NCI-H2171 (cell line): ENCODE results near the gene ZNF502.
"Not testable (repeated sequence)": the region's sequence is repeated elsewhere in the genome, so short reads cannot be mapped to it uniquely, and the experiment has no call there.

Experiments used
- DNase-seq: peaks from one replicate; lab custom pipeline; 2025; lab: John Stamatoyannopoulos, UW

The ZNF502 gene

DNA sequence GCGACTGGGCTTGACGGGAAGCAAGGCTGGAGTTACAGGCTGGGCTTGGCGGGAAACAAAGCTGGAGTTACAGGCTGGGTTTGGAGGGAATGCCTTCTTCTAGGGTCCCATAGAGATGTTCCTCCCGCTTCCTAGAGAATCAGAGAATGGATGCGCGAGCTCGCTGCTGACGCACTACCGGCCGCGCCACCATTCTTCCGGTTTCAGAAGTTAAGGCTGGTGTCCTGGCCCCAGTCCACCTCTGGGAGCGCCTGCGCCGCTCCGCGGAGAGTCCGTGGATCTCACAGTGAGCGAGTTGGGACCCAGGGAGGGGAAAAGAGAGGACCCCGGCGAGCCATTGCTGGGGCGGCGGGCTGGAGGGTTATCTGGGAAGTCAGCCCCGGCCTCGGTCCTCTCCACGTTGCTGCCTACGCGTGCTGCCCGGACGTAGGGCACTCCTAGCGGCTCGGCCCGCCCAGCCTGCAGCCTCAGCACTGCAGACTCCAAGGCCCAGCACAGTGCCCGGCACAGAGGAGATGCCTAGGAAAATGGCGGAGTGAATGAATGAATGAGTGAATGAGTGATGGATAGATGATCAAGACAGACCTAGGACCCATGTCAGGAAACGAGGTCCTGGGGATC, at the start of gene ZNF502:
TSS of gene ZNF502 (plus strand) at position 206 of the 621 bp plus-strand sequence. CDS start 7,602 bp downstream, outside the sequence.
- peak; percentile 88 for DNase-seq

DNA sequence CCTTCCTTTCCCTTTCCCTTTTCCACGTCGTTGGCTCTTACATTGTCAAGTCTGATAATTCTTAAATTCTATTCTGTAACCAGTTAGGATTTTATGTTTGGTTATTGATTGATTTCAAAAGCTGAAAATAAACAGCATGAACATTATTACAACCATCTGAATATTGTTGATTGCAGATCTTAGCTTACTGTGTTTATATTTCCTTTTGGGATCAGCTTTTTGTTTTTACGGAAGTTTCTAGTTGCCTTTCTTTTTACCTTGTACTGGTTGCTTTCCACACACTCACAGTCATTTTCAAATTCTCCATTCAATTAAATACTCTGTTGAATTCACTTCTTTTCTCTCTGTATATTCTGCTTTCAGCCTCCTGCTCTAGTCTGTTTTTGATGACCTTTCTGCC, 47.3 kb upstream of the ZNF502 start:
- no peak for DNase-seq

DNA sequence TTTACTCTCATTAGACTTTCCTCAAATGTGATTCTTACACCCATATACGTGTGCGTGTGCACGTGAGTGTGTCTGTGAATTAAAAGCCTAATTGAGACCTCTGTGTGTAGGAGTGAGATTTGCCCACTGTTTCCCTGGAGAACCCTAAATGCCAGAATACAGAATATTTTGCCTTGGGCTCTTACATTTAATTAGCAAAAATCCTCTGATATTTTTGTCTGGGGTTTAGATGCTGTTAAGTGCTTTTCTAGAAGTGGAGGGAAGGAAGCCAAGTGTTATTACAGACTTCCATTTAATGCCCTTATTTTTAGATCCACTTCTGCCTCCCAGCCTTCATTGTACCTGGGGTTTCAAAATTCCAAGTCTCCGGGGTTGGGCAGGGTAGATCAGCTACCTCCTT, 46.1 kb upstream of the ZNF502 start:
- DNase-seq, result no peak

DNA sequence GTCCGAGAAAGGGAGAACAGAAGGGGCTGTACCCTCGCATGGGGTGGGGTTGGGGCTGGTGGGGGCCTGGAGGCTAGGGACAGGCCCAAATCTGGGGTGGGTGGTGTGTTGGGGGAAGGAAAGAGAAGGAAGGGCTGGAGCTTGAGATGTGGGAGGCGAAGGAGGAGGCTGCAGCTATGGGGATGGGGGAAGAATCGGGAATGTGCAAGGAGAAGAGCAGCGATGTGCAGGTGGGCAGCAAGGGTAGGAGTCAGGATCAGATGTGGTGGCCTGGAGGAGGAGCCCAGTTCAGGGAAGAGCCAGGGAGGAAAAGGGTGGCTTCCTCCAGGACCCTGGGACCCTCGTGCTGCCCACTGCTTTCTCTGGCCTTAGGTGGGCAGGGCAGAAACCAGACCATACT, 42.7 kb upstream of the ZNF502 start:
- DNase-seq, result no peak

DNA sequence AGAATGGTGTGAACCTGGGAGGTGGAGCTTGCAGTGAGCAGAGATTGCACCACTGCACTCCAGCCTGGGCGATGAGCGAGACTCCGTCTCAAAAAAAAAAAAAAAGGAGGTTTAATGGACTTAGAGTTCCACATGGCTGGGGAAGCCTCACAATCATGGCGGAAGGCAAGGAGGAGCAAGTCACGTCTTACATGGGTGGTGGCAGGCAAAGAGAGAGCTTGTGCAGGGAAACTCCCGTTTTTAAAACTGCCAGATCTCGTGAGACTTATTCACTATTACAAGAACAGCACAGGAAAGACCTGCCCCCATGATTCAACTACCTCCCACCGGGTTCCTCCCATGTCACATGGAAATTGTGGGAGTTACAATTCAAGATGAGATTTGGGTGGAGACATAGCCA, 39.0 kb upstream of the ZNF502 start:
- not testable (repeated sequence) for DNase-seq

DNA sequence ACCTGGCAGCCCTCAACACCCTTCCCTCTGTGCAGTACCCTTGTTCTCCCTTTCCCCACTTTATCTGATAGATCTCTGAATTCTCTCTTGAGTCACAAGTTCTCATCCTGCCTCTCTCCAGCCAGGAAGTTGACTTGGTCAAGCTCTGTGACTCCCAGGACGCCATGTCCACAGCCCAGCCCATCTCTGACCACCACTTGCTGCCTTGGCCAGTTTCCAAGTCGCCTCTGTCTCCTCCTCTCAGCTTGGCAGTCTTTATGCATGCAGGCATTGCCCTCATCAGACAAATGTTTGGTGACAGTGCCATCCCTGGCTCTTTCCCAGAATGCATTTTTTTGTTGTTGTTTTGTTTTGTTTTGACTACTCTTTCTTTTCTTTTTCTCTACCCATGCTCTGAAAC, 38.2 kb upstream of the ZNF502 start:
- DNase-seq, result no peak

DNA sequence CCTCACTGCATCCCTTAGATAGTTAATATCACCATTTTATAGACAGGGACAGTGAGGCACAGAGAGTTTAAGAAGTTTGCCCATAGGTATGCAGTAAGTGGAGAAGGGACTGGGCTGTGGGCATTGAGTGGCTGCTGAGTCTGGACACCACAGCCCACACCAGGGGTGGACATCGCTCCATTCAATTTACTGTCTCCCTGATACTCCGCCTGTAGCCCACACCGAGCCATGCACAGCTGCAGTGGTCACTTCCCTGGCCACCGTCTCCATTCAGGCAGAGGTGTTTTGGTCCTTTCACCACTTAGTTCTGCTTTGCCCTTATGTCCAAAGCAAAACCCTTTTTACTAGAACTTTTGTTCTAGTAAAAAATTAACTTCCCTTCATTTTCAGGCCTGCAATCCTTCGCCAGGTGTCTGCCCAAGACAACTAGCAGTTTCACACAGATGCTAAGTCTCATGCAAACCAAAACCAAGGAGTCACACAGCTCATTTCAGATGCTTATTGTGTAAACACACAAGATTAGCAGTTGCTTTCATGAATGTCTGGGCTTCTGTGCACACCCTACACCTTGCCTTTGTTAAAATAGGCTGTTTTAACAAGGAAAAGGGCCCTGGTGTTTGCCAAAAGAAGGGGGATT, 33.9 kb upstream of the ZNF502 start:
- no peak for DNase-seq

DNA sequence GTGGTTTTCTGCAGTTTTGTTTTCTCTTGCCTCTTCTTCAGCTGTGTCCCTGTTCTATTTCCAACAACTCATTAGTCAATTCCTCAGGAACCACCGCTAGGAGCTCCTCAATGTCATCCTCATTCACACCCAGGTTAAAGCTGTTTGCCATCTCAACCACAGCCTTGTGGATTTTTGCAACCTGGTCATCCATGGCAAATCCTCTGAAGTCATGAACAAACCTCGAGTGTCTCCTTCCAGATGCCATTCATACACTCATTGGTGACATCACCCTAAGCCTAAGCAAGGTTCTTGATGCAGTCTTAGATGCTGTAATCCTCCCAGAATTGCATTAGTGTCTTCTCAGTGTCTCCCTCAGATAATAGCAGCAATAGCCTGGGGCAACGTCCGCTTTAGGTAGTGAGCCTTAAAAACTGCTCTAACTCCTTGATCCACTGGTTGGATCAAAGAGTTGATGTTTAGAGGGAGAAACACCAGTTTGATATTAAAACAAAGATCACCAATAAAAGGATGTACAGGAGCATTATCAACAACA, 31.5 kb upstream of the ZNF502 start:
- DNase-seq, result no peak

DNA sequence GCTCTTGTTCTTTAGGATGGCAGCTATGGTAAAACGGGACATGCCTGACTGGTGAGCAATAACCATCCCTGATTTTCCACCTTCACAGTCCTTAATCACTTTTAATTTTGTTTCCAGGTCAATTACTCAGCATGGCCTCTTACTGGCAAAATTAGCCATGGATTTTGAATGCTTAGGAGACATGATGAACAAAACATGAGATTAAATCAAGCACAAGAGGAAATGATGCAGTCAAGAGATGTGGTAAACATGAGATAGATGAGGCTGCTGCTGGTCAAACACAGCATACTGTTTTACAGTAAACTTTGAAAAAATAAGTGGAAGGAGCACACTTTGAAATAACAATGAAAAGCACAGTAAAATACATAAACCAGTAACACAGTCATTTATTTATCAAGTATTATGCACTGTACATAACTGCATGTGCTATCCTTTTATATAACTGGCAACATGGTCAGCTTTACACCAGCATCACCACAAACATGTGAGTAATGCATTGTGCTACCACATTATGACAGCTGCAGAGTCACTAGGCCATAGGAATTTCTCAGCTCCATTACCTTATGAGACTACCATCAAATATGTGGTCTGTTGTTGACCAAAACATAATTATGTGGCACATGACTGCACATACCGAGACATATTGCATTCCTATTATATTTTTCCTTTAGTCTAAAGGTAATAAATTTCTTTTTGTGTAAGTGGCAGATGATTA, 30.1 kb upstream of the ZNF502 start:
- no peak for DNase-seq

DNA sequence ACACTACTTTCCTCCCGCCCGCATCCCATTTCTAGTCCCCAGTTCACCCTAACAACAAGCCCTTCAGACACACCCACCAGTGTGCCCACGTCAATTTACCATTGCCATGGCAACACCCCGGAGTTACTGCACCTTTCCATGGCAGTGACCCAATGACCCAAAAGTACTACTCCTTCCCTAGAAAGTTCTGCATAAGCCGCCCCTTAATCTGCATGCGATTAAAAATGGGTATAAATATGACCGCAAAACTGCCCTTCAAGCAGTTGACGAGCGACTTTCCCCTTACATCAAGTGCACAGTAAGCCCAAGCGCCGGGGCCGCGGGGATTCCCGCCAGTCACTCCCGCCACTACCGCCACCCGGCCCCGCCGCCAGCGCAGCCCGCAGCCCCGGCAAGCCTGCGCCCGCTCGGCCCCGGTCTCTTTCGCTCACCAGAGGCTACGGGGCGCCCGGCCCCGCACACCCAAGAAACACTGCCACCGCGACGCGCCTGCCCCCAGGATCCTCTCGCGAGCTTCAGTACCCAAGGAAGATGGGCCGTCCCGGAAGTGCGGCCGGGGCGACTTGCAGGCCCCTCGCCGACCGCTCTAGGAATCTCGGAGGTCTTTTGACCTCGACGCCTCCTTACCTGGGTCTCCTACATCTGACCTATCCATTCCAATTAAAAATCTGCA, 27.2 kb upstream of the ZNF502 start:
- peak; percentile 82 for DNase-seq

DNA sequence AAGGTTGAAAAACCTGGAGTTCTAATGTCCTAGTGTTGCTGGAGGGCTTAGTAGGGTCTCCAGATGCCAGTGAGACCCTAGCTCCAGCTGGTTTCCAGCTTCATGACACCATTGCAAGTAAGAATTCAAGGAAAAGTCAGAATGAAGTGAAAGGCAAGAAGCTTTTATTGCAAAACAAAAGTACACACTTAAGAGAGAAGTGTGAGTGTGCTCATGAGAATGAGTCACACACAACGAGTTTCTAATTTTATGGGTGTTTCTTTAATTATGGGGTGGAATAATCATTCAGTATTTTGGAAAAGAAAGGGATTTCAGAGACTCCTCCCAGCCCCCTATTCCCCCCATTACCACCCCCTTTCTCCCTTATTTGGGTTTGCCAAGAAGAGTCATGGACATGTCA, 24.6 kb upstream of the ZNF502 start:
- no peak for DNase-seq

DNA sequence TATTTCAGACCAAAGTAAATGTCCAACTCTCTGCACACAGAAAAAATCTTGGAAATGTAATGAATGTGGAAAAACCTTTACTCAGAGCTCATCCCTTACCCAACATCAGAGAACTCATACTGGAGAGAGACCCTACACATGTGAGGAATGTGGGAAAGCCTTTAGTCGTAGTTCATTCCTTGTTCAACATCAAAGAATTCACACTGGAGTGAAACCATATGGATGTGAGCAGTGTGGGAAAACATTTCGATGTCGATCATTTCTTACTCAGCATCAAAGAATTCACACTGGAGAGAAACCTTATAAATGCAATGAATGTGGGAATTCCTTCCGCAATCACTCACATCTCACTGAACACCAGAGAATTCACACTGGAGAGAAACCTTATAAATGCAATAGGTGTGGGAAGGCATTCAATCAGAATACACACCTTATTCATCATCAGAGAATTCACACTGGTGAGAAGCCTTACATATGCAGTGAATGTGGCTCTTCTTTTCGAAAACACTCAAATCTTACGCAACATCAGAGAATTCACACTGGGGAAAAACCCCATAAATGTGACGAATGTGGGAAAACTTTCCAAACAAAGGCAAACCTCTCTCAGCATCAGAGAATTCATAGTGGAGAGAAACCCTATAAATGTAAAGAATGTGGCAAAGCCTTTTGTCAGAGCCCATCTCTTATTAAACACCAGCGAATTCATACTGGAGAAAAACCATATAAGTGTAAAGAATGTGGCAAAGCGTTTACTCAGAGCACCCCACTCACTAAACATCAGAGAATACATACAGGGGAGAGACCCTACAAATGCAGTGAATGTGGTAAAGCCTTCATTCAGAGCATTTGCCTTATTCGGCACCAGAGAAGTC, 9.0 kb downstream of the ZNF502 start:
- no peak for DNase-seq

DNA sequence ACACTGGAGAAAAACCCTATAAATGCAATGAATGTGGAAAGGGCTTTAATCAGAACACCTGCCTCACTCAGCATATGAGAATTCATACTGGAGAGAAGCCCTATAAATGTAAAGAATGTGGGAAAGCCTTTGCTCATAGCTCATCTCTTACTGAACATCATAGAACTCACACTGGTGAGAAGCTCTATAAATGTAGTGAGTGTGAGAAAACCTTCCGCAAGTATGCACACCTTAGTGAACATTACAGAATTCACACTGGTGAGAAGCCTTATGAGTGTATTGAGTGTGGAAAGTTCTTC, 9.6 kb downstream of the ZNF502 start:
- no peak for DNase-seq

DNA sequence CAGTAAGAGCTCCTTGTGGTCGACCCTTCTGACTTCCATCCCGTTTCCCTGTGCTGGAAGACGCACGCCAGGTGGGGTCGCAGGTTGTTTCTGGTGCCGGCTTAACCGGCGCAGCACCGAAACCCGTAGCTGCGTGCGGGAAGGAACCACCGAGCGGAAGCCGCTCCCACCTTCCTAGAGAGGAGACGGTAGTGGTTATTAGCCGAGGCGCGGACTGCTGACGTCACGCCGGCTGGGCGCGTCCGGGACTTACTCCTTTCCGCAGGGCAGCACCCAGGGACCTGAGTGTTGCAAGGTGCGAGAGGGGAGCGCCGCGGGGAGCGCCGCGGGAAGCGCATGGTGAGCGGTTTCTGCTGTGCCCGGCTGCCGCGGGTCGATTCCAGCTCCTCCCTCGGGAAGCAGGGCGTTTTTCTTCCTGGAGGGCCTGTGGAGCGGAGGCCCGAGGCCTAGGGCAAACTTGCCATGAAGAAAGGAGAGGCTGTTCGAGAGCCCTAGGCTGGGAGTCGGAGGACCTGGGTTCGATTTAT, 17.0 kb downstream of the ZNF502 start, which contains the start of gene ZNF501:
TSS of gene ZNF501 (plus strand) at position 252 of the 527 bp plus-strand sequence. CDS start 4,787 bp downstream, outside the sequence.
- DNase-seq, result peak; percentile 91

DNA sequence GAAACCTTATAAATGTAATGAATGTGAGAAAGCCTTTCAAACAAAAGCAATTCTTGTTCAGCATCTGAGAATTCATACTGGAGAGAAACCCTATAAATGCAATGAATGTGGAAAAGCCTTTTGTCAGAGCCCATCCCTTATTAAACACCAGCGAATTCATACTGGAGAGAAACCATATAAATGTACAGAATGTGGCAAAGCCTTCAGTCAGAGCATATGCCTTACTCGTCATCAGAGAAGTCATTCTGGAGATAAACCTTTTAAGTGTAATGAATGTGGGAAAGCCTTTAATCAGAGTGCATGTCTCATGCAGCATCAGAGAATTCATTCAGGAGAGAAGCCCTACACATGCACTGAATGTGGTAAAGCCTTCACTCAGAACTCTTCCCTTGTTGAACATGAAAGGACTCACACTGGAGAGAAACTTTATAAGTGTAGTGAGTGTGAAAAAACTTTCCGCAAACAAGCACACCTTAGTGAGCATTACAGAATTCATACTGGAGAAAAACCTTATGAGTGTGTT, 22.2 kb downstream of the ZNF502 start:
- DNase-seq, result no peak

DNA sequence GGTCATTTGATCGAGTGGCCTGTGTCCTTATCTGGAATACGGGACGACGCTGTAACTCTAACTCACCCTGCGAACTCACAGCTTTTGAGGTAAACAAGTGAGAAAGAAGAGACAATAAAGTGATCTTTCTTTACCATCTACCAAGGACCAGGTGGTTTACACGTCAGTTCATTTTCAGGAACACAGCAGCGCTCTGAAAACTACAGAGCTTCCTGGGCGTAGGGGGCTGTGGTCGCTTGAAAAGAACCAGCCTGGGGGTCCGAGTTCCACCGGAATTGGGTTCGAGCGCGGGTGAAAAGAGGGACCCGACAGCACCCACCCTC, 48.6 kb downstream of the ZNF502 start:
- DNase-seq, result no peak

DNA sequence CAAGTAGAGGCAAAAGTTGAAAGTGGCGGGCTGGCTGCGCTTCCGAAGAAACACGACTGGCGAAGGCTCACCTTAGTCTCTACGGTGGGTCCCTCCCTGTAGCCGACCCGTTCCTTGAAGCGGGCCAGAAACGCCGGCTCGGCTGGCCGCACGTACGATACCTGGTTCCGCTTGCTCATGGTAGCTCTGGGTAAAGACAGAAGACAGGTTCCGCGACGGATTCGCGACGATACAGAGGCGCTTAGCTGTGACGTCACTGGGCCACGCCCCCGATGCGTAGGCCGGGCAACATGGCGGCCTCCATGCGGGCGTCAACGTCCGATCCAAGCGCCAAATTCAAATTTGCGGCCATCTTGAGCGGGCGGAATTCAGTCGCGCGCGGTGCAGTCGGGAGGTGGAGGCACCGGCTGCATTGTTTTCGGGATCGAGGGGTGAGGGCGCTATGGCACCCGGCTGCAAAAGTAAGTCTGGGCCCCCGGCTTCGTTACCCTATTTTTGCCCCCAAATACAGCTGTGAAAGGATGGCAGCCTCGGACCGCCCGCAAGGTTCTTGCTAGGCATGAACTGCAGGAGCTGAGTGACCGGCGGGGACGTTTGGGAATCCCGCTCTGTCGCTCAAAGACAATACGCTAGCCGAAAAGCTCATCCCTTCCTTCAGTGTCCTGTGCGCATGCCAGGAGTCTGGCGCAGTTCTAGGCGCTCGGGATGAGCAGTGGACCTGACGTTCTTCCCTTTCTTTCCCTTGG, 49.1 kb downstream of the ZNF502 start, which contains the start of the genes KIAA1143 and KIF15:
TSS of gene KIAA1143 (minus strand) at position 196 of the 746 bp plus-strand sequence. CDS start at position 179, 17 bp downstream.
TSS of gene KIF15 (plus strand) at position 371 of the 746 bp plus-strand sequence. CDS start at position 443, 72 bp downstream.
- DNase-seq, result peak; percentile 96

DNA sequence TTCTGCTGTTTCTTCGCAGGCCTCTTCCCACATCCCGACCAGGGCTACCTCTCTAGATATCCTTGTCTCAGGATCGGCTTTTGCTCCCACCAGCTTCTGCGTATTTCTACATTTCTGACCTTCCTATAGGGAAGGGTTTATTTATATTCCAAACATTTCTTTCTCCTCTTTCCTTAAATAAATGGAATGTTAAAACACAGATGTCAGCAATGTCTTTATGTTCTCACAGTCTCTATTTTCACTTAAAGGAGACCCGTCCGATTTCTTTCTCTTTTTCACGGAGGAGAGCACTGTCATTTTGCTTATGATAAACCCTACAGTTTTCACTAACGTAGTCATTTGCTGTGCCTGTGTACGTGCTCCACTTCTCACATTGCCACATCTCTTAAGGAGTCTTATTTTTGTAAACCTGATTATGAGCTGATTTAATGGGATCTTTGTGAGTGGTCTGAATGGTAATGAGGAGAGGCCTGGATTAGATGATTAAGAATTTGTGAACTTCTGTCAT, 49.8 kb downstream of the ZNF502 start:
- DNase-seq, result no peak

DNA sequence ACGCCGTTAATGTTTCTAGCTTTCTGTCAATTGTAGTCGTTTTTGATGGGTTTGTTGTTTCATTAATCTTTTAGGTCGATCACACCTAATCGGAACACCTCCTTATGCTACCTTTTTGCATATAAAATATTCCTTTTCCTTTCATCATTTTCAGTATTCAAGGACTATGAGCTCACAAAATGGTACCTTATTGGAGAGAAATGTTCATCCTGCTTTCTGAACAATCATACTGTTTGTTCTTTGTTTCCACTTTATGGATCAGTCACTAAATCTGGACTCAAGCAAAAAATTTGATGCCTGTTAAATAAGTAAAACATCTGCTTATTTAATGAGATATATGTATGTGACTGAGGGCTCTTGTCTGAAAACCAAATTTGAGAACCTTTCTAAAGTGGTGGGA, 50.2 kb downstream of the ZNF502 start:
- no peak for DNase-seq

DNA sequence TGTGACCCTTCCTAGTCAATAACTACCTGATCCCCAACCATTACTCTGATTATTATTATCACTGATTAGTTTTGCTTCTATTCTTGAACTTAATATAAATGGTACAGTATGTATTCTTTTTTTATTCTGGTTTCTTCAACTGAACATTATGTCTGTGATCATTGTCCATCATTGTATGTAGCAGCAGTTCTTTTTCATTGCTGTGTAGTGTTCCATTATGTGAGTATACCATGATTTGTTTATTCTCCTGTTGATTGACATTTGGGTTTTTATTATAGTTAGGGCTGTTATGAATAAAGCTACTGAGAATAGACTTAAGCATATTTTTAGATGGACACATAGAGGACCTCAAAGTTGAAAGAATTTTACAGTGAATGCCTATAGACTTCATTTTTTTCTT, 51.8 kb downstream of the ZNF502 start:
- DNase-seq, result no peak
